ENCODE results near the gene GSG1. TPM values are rescaled to one million over a fixed set of nuclear protein-coding genes. Genes with fewer than 3 reads are reported as not detected.
A peak's percentile ranks its signal among the peaks of the same experiment; 100 is the strongest.

Gene GSG1
- total RNA-seq = 1 to 10 TPM in 1 of 4 donors, not detected in 3; 1.2 TPM

DNA sequence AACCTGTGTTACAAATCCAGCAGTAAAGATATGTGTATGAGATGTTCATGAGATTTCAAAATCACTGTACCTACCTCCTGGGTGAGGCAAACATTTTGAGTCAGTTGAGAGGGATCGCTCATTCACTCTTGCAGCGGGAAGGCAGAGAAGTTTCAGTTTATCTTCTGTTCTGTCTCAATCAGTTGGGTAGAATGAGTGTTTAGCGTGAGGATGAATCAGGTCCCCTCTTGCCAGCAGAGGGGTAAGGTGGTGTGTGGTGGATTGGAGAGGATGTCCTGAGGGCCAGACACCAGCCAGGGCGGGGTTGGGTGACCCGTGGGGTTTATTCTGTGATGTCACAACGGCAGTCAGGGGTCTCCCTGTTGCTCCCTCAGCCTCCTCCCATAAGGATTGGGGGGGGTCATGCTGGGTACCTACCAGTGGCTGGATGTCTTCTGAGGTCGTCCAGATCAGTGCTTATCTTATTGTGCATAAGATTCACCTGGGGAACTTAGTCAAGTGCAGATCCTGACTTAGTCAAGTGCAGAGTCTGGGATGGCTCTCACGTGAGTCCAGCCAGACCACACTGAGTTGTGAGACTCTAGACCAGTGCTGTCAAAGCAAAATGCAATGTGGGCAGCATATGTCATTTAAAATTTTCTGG is at the start of gene GSG1:
GSG1 (minus strand) TSS at position 277 of the 643 bp plus-strand sequence; CDS start at position 122, 155 bp downstream.
- no peaks in the 10 kb centered on the region for H3K9me3 ChIP-seq
- no peaks in the 10 kb centered on the region for H3K36me3 ChIP-seq
- 91 to 92% methylated on average over 8 of the region's 8 CpGs for WGBS, 2 donors
- TF ChIP-seq, protein P1, sequence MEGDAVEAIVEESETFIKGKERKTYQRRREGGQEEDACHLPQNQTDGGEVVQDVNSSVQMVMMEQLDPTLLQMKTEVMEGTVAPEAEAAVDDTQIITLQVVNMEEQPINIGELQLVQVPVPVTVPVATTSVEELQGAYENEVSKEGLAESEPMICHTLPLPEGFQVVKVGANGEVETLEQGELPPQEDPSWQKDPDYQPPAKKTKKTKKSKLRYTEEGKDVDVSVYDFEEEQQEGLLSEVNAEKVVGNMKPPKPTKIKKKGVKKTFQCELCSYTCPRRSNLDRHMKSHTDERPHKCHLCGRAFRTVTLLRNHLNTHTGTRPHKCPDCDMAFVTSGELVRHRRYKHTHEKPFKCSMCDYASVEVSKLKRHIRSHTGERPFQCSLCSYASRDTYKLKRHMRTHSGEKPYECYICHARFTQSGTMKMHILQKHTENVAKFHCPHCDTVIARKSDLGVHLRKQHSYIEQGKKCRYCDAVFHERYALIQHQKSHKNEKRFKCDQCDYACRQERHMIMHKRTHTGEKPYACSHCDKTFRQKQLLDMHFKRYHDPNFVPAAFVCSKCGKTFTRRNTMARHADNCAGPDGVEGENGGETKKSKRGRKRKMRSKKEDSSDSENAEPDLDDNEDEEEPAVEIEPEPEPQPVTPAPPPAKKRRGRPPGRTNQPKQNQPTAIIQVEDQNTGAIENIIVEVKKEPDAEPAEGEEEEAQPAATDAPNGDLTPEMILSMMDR (IDR thresholded peaks at IDR 0.05) = no peak
- TF ChIP-seq POLR2A (IDR thresholded peaks at IDR 0.05) = no peak
- H3K4me1 ChIP-seq = peaks cover 39 to 53% of the 10 kb centered on the region in 2 donors
- no peaks in the 10 kb centered on the region for H3K27me3 ChIP-seq
- intact Hi-C loops (cut with DNase I) = no loop called here
- DNase-seq = no peak
- peak within 1 kb of the TSS; percentile 91 to 99 (median 93) for H3K27ac ChIP-seq
- no peak within 1 kb of the TSS for H3K4me3 ChIP-seq (replicated peaks in 1 of 3)

DNA sequence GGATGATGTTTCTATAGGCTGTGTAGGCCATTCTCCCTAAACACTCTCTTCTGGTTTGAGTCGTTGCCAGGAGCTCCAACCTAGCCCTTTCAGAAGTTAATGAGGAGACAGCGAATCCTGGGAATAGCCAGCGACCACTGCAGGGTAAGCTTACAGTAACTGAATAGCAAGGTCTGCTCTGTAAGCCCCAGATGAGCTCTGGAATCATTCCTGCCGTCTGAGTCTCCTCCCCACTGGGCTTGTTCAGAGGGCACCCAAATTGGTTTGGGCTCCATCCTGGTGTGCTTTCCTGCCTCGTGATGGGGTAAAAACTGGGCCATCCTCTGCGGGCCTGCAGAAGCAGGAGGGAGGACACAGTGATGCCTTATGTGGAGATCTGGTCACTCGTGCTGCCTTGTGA is 49.7 kb upstream of the GSG1 start:
- TF ChIP-seq, protein P1 (IDR thresholded peaks at IDR 0.05) = no peak
- no peak for TF ChIP-seq POLR2A (IDR thresholded peaks at IDR 0.05)
- Histone ChIP-seq H3K36me3 (no peaks in the 10 kb centered on the region), H3K4me1 (peaks cover 22 to 35% of the 10 kb centered on the region in 2 donors), H3K27ac (peak overlapping the region in 2 of 3 donors; percentile 81 to 82), H3K9me3 (no peaks in the 10 kb centered on the region), H3K4me3 (replicated peaks in 1 of 3) (no peak overlapping the region), H3K27me3 (no peaks in the 10 kb centered on the region)
- no peak for DNase-seq
- intact Hi-C loops (cut with DNase I) = no loop called here
- WGBS, 2 donors = 74 to 88% methylated on average over 7 of the region's 7 CpGs

DNA sequence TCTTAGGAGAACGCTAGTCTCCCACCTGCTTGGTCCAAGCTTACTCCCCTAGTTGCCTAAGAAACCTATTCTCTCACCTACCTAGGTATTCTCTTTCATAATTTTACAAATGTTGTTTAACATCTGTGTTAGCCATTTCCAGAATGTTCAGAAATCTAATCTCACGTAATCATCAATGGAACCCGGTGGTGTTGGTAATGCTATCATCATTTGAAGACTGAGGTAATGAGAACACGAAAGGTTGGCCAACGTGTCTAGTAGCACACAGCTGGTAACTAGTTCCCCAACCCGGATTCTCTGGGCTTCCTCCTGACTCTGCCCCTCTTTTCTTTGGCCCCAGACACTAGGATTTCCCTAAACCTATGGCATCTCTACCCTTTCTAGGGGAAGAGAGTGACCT is 49.3 kb upstream of the GSG1 start:
- intact Hi-C loops (cut with DNase I) = no loop called here
- 95 to 98% methylated on average over 6 of the region's 6 CpGs for WGBS, 2 donors
- H3K27ac ChIP-seq = peak overlapping the region in 2 of 3 donors; percentile 18 to 82
- peaks cover 26 to 40% of the 10 kb centered on the region in 2 donors for H3K4me1 ChIP-seq
- no peak for TF ChIP-seq POLR2A (IDR thresholded peaks at IDR 0.05)
- TF ChIP-seq, protein P1 (IDR thresholded peaks at IDR 0.05) = no peak
- H3K27me3 ChIP-seq = no peaks in the 10 kb centered on the region
- no peak for DNase-seq
- no peak overlapping the region for H3K4me3 ChIP-seq (replicated peaks in 1 of 3)
- no peaks in the 10 kb centered on the region for H3K9me3 ChIP-seq
- H3K36me3 ChIP-seq = no peaks in the 10 kb centered on the region

DNA sequence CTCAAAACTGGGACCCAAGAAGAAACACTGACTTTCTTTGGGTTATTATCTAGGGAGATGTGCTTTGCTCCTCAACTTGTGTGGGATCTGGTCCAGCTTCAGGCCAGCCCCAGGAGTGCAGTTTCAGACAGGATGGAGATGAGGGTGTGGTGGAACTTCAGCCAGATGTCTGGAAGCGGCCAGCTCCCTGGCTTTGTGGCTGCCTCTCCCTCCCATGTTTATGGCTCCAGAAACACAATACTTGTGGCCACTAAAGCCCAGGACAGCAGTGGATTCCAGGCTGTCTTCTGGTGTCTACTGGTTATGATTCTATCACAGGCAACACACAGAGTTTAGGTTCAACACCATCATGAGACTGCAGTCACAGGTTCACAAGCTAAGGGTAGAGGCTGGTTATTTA is 48.8 kb upstream of the GSG1 start:
- H3K4me1 ChIP-seq = peaks cover 31 to 44% of the 10 kb centered on the region in 2 donors
- no peaks in the 10 kb centered on the region for H3K9me3 ChIP-seq
- intact Hi-C loops (cut with DNase I) = no loop called here
- no peaks in the 10 kb centered on the region for H3K27me3 ChIP-seq
- peak in 1 of 2 donors; percentile 14 for DNase-seq
- TF ChIP-seq, protein P1 (IDR thresholded peaks at IDR 0.05) = no peak
- TF ChIP-seq POLR2A (IDR thresholded peaks at IDR 0.05) = no peak
- WGBS, 2 donors = 50 to 64% methylated on average over 1 of the region's 1 CpG
- H3K27ac ChIP-seq = peak overlapping the region in 1 of 3 donors; percentile 18
- H3K4me3 ChIP-seq (replicated peaks in 1 of 3) = no peak overlapping the region
- no peaks in the 10 kb centered on the region for H3K36me3 ChIP-seq

DNA sequence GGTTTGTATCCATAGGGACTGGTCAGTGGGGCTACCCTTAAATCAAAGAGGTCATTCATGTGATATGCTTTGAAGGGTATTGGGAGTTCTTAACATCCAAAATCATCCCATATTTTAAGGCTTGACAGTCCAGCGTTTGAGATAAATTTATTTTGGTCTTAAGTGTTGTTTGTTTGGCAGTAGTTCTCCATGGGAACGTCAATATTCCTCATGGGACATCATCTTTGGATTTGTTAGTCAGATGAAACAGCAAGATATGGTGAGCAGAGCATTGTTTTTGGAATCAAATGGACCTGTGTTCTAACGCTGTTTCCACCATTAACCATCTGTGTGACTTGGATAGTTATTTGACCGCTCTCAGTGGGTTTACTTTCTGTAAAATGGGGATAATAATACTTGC is 45.9 kb upstream of the GSG1 start:
- no peaks in the 10 kb centered on the region for H3K36me3 ChIP-seq
- no peak overlapping the region for H3K4me3 ChIP-seq (replicated peaks in 1 of 3)
- peak overlapping the region; percentile 47 to 82 (median 67) for H3K27ac ChIP-seq
- TF ChIP-seq, protein P1 (IDR thresholded peaks at IDR 0.05) = no peak
- no peak for TF ChIP-seq POLR2A (IDR thresholded peaks at IDR 0.05)
- no peak for DNase-seq
- no peaks in the 10 kb centered on the region for H3K9me3 ChIP-seq
- peaks cover 38 to 62% of the 10 kb centered on the region in 2 donors for H3K4me1 ChIP-seq
- intact Hi-C loops (cut with DNase I) = no loop called here
- 75 to 77% methylated on average over 4 of the region's 4 CpGs for WGBS, 2 donors
- no peaks in the 10 kb centered on the region for H3K27me3 ChIP-seq

Measured in thyroid gland (tissue), 4 donors.